T follicular helper cell (primary cell): ENCODE results near the gene ZNF66.
"Not testable (repeated sequence)": the region's sequence is repeated elsewhere in the genome, so short reads cannot be mapped to it uniquely, and the experiment has no call there.

Source experiments
- DNase-seq: peaks from one replicate; pipeline ENCODE4 v3.0.0-alpha.2; 2020; ENCODE audit warnings: low read depth
- total RNA-seq, 2 experiments: gene quantifications; one replicate each; lab custom pipeline; 2026; lab: John Stamatoyannopoulos, UW

Gene ZNF66
- 3.3 to 12.2 reads per million in 2 experiments for total RNA-seq

DNA sequence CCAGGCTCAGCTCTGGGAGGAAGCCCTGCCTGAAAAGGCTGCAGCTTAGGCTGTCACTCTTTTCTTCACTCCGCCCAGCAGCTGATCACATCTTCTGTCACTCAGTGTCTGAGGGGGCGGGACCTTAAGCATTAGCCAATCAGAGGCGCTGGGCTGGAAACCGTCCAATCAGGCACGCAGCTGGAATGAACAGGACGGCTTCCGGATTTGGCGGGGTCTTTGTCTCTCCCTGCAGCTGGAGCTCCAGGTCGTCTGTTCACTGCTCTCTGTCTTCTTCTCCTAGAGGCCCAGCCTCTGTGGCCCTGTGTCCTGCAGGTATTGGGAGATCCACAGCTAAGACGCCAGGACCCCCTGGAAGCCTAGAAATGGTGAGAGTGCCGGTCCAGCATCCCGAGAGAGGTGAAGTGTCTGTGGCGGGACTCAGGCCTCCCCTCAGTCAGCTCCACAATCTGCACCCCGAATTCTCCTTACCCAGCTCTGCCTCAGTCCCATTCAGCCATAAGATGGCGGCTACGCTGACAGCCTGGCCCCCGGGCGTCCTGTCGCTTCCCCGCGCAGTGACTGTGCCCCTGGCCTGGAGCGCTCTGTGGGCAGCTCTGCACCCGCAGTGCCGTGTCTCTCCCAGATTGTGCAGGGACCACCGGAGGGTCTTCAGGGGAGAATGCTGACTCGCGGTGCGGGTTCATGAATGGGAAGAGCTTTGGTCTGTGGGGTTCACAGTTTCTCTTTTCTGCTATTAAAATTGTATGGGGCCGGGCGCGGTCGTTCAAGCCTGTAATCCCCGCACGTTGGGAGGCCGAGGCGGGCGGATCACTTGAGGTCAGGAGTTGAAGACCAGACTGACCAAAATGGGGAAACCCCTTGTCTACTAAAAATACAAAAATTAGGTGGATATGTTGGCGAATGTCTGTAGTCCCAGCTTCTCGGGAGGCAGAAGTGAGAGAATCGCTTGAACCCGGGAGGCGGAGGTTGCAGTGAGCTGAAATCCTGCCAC lies at the start of gene ZNF66:
Gene ZNF66 (plus strand): TSS at position 222 of the 994 bp plus-strand sequence. CDS start 144 bp downstream, at position 366.
- peak; percentile 91 for DNase-seq

- not testable (repeated sequence) for DNase-seq
These were observed 25.9 kb upstream of the ZNF66 start for GRCh38 chr19:20750169-20750568.

DNA sequence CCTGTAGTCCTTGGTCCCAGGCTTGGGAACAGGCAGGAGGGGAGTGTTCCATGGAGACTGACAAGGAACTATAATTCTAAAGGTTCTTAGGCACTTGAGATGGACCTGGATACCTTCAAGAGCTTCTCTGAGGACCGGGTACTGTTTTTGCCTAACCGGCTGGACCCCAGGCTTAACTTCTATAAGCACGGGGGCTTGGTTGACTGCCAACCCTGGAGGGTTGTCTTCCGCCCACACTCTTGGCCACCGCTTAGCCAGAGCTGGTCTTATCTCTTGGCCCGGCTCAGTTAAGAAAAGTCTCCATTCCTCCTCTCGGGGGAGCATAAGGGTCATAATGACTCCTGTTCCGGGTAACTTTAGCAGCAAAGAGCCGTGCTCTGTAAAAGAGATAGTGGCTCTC lies 23.8 kb upstream of the ZNF66 start:
- not testable (repeated sequence) for DNase-seq

DNA sequence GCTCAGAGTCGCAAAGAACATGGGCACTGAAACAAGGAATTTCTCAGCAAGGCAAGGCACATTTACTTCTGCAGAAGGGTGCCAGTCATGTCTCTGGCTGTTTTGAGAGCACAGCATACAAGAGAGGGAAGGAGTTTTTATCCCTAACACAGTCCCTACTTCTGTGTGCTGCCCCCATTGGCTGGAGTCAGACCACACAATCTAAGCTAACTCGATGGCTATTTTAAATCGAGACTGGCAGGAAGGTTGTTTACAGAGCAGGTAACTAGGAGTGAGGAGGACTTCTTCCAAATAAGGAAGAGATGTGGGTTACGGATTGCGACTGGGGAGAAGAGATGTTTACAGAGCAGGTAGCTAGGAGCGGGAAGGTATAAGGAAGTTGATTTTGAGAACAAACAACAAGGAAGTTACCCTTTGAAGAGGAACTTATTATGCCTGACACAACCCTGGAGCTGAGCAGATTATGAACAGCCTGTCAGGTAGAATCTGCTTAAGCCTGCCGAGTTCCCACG lies 6.8 kb upstream of the ZNF66 start:
- DNase-seq: not testable (repeated sequence)

DNA sequence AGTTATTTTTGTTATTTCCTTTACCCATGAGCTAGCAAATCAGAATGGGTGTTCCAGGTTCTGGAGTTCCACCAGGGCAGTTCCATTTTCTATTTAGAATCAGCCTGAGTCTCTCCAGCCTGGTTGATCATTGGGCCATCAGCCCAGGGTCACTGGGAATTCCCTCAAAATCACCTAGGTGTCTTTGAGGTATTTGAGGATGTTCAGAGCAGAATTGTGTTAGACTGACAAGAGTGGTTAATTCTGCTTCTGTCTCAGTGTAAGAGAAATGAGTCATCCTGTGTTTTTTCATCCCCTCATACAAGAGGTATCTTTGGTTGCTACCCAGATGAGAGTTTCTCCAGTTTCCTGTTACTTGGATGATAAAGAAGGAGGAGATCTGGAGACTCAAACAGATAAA lies 11.7 kb downstream of the ZNF66 start:
- no peak for DNase-seq

- DNase-seq: no peak
These were observed 15.7 kb downstream of the ZNF66 start for GRCh38 chr19:20791806-20792205.

DNA sequence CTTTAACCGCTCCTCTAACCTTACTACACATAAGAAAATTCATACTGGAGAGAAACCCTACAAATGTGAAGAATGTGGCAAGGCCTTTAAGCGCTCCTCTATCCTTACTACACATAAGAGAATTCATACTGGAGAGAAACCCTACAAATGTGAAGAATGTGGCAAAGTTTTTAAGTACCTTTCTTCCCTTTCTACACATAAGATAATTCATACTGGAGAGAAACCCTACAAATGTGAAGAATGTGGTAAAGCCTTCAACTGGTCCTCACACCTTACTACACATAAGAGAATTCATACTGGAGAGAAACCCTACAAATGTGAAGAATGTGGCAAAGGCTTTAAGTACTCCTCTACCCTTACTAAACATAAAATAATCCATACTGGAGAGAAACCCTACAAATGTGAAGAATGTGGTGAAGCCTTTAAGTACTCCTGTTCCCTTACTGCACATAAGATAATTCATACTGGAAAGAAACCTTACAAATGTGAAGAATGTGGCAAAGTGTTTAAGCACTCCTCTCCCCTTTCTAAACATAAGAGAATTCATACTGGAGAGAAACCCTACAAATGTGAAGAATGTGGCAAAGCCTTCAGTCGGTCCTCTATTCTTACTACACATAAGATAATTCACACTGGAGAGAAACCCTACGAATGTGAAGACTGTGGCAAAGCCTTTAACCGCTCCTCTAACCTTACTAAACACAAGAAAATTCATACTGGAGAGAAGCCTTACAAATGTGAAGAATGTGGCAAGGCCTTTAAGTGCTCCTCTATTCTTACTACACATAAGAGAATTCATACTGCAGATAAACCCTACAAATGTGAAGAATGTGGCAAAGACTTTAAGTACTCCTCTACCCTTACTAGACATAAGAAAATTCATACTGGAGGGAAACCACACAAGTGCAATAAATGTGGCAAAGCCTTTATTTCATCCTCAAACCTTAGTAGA lies 30.5 kb downstream of the ZNF66 start:
- DNase-seq: not testable (repeated sequence)

DNA sequence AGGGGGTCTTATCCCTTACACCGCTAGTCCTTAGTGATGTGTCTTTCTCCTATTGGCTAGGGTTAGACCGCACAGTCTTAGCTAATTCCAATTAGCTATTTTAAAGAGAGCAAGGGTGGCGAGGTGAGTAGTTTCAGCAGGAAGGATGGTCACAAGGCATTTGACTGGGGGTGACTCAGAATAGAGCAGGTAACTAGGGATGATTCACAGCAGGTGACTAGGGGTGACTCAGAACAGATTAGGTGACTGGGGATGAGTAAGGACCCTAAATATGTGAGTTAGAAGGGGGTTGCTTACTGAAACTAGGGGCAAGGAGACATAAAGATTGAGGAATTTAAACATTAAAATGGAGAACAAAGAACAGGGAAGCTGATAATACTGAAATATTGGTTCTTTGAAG lies 64.3 kb downstream of the ZNF66 start:
- no peak for DNase-seq
